PC-3 (cell line): ENCODE measurements around the gene FRMPD2. TPM values are rescaled to one million over a fixed set of nuclear protein-coding genes. Genes with fewer than 3 reads are reported as not detected.

Source experiments
- ATAC-seq: fragments of 200-7000 bp; cut with Tn5 transposase; 2 replicates; pipeline ENCODE4 v1.9.1; 2020; ENCODE audit warnings: mild to moderate bottlenecking, moderate library complexity
- BruUV-seq: library from RNA; stranded (reverse); fragments of 400-500 nt; replicated peaks from 2 replicates; lab custom pipeline; 2021; lab: Mats Ljungman, UMichigan
- CTCF ChIA-PET: fragments of 300-600 bp; sonication (Branson Sonifier 250); formaldehyde crosslinking; loops from one replicate; lab custom pipeline; 2022; ENCODE audit warnings: antibody characterized with exemption; lab: Charles Lee
- POLR2A ChIA-PET: fragments of 300-600 bp; sonication (Branson Sonifier 250); formaldehyde crosslinking; loops from one replicate; lab custom pipeline; 2022; ENCODE audit warnings: antibody characterized with exemption; ENCODE audit not compliant: unreplicated experiment; lab: Charles Lee
- DNase-seq: peaks from one replicate; pipeline ENCODE4 v3.0.0-alpha.2; 2015
- H2AFZ ChIP-seq: fragments of 300-600 bp; sonication (generic); 2 replicates; pipeline ENCODE4 v1.6.0; 2016; ENCODE audit warnings: antibody characterized with exemption, low read length
- H3F3A ChIP-seq: fragments of 300-600 bp; sonication (generic); one replicate; pipeline ENCODE4 v1.6.0; 2017; ENCODE audit warnings: antibody characterized with exemption, low read length, control low read depth, mild to moderate bottlenecking; ENCODE audit not compliant: unreplicated experiment
- H3K27ac ChIP-seq: fragments of 300-600 bp; sonication (generic); 2 replicates; pipeline ENCODE4 v1.5.1; 2016; ENCODE audit warnings: mild to moderate bottlenecking, low read length
- H3K27me3 ChIP-seq: fragments of 300-600 bp; sonication (generic); 2 replicates; pipeline ENCODE4 v1.6.1; 2016; ENCODE audit warnings: low read length, mixed read lengths
- H3K36me3 ChIP-seq: fragments of 300-600 bp; sonication (generic); 2 replicates; pipeline ENCODE4 v1.6.1; 2016; ENCODE audit warnings: low read depth, mixed run types, low read length, mixed read lengths
- H3K4me1 ChIP-seq: fragments of 300-600 bp; sonication (generic); 2 replicates; pipeline ENCODE4 v1.5.1; 2016; ENCODE audit warnings: low read length; ENCODE audit not compliant: insufficient read depth
- H3K4me2 ChIP-seq: fragments of 300-600 bp; sonication (generic); 2 replicates; pipeline ENCODE4 v1.6.0; 2016; ENCODE audit warnings: low read length
- H3K4me3 ChIP-seq: fragments of 300-600 bp; sonication (generic); 2 replicates; pipeline ENCODE4 v1.5.1; 2016; ENCODE audit warnings: mild to moderate bottlenecking, low read length, mixed read lengths
- H3K79me2 ChIP-seq: fragments of 300-600 bp; sonication (generic); 2 replicates; pipeline ENCODE4 v1.6.1; 2017; ENCODE audit warnings: low read length, mixed read lengths
- H3K9ac ChIP-seq: fragments of 300-600 bp; sonication (generic); 2 replicates; pipeline ENCODE4 v1.6.0; 2016; ENCODE audit warnings: mild to moderate bottlenecking, low read length
- H3K9me2 ChIP-seq: fragments of 300-600 bp; sonication (generic); replicated peaks from 2 replicates; pipeline ENCODE4 v1.6.1; 2016; ENCODE audit warnings: mixed run types, low read length, mixed read lengths
- H3K9me3 ChIP-seq: fragments of 300-600 bp; sonication (generic); 2 replicates; pipeline ENCODE4 v1.6.1; 2016; ENCODE audit warnings: low read length, mixed read lengths
- H4K20me1 ChIP-seq: fragments of 300-600 bp; sonication (generic); 2 replicates; pipeline ENCODE4 v1.6.1; 2016; ENCODE audit warnings: low read length, mixed read lengths
- EZH2 ChIP-seq: fragments of 300-600 bp; sonication (generic); IDR thresholded peaks from one replicate; pipeline ENCODE4 v1.6.1; 2017; ENCODE audit warnings: antibody characterized with exemption, mild to moderate bottlenecking, low read length; ENCODE audit not compliant: unreplicated experiment
- EZH2phosphoT487 ChIP-seq: fragments of 300-600 bp; sonication (generic); IDR thresholded peaks from 2 replicates; pipeline ENCODE4 v1.6.1; 2018; ENCODE audit warnings: mild to moderate bottlenecking, antibody characterized with exemption, low read length, borderline replicate concordance
- intact Hi-C: fragments of 100-400 bp; cut with micrococcal nuclease; formaldehyde crosslinking; loops from 2 replicates; pipeline ENCODE4 v1.9.0; 2023
- total RNA-seq: library from RNA; depleted of rRNA; stranded (reverse); fragments of >200 nt; gene quantifications from 2 replicates; pipeline ENCODE4 v1.2.3, GENCODE V29; 2014
- TF ChIP-seq, protein P1 (sequence below): fragments of 300-600 bp; sonication (generic); conservative IDR thresholded peaks from 2 replicates; pipeline ENCODE4 v1.5.1; 2017; ENCODE audit warnings: antibody characterized with exemption, low read depth, mild to moderate bottlenecking, low read length

Gene FRMPD2
- total RNA-seq, 1 experiment from 2014 or later: 0.11 TPM

DNA sequence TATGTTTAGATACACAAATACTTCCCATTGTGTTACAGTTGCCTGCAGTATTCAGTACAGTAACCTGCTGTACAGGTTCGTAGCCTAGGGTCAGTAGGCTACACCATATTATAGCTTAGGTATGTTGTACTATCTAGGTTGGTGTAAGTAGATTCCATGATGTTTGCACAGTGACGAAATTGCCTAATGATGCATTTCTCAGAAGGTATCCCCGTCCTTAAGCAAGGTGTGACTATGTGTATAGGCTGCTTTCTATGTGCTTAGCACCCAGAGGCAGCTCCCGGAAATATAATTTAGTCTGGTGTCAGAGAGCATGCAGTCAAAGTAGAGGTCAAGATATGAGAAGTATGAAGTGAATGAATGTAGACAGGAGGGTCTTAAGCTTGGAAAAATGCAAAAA, 41.7 kb upstream of the FRMPD2 start:
- H3K36me3 ChIP-seq: no peaks in the 10 kb centered on the region
- H3K27me3 ChIP-seq: no peaks in the 10 kb centered on the region
- H4K20me1 ChIP-seq: no peaks in the 10 kb centered on the region
- H2AFZ ChIP-seq: no peak overlapping the region
- ChIA-PET POLR2A (no interaction called here), CTCF (no interaction called here)
- no peaks in the 10 kb centered on the region for H3K9me3 ChIP-seq
- H3K9me2 ChIP-seq: no peaks in the 10 kb centered on the region
- no peak overlapping the region for H3K27ac ChIP-seq
- no peak overlapping the region for H3K4me2 ChIP-seq
- ATAC-seq (no peak), DNase-seq (no peak)
- H3K79me2 ChIP-seq: peaks cover 90% of the 10 kb centered on the region
- H3K4me3 ChIP-seq: no peak overlapping the region
- intact Hi-C loops: no loop called here
- no peak overlapping the region for H3K9ac ChIP-seq
- no TSS peak for BruUV-seq
- peaks cover 12% of the 10 kb centered on the region; the same call in 1 of the 2 replicates for H3K4me1 ChIP-seq
- H3F3A ChIP-seq: no peaks in the 10 kb centered on the region
- no peak for TF ChIP-seq EZH2phosphoT487
- TF ChIP-seq, protein P1, sequence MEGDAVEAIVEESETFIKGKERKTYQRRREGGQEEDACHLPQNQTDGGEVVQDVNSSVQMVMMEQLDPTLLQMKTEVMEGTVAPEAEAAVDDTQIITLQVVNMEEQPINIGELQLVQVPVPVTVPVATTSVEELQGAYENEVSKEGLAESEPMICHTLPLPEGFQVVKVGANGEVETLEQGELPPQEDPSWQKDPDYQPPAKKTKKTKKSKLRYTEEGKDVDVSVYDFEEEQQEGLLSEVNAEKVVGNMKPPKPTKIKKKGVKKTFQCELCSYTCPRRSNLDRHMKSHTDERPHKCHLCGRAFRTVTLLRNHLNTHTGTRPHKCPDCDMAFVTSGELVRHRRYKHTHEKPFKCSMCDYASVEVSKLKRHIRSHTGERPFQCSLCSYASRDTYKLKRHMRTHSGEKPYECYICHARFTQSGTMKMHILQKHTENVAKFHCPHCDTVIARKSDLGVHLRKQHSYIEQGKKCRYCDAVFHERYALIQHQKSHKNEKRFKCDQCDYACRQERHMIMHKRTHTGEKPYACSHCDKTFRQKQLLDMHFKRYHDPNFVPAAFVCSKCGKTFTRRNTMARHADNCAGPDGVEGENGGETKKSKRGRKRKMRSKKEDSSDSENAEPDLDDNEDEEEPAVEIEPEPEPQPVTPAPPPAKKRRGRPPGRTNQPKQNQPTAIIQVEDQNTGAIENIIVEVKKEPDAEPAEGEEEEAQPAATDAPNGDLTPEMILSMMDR: no peak
- no peak for TF ChIP-seq EZH2

DNA sequence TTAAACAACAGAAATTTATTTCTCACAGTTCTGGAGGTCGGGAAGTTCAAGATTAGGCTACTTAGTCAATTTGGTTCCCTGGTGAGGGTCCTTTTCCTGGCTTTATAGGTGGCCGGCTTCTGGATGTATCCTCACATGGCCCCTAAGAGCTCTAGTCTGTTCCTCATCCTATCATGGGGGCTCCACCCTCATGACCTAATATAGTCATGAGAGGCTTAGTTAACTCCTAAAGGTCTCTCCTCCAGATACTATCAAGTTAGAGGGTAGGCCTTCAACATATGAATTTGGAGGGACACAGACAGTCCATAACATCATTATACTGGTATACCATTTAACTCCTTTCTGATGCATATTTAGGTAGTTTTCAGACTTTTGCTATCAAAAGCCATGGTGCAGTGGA, 39.6 kb upstream of the FRMPD2 start:
- Histone ChIP-seq H3K4me2 (no peak overlapping the region), H3F3A (no peaks in the 10 kb centered on the region), H3K79me2 (peaks cover 94% of the 10 kb centered on the region), H3K9me2 (no peaks in the 10 kb centered on the region), H3K9ac (no peak overlapping the region), H3K27ac (no peak overlapping the region), H3K9me3 (no peaks in the 10 kb centered on the region), H3K27me3 (no peaks in the 10 kb centered on the region), H2AFZ (no peak overlapping the region), H3K4me3 (no peak overlapping the region), H3K36me3 (no peaks in the 10 kb centered on the region), H4K20me1 (peaks cover 4% of the 10 kb centered on the region; the same call in 1 of the 2 replicates), H3K4me1 (peaks cover 25% of the 10 kb centered on the region)
- intact Hi-C loops: no loop called here
- ChIA-PET POLR2A (no interaction called here), CTCF (no interaction called here)
- no TSS peak for BruUV-seq
- no peak for ATAC-seq
- no peak for DNase-seq
- TF ChIP-seq, protein P1: no peak
- no peak for TF ChIP-seq EZH2
- TF ChIP-seq EZH2phosphoT487: no peak

DNA sequence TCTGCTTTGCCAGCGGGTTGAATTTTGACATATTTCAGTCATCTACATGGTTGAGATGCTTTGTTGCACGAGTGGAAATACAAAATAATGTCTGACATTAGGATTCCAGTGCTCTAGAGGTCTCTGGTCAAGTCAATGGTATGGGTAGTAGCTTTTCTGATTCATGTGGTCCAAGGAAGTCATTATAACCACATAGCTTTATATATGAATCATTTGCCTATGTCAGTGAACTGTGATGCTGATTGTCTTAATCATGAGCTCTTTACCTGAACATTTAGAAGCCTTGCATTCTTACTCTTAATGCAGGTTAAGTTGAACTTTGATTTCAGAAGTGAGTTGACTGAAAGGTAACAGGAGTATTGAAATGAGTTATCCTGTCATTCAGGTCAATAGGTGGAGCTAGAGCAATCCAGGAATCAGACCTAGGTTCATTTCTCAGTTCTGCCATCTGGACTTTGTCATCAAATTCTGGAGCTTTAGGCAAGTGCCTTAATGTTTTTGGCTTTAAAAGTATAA, 35.3 kb upstream of the FRMPD2 start:
- ATAC-seq (peak; percentile 7), DNase-seq (peak; percentile 73)
- TF ChIP-seq EZH2phosphoT487: no peak
- TF ChIP-seq, protein P1: peak; percentile 54
- H3K27ac ChIP-seq: no peak overlapping the region
- no TSS peak for BruUV-seq
- H3K27me3 ChIP-seq: no peaks in the 10 kb centered on the region
- H3K9me2 ChIP-seq: no peaks in the 10 kb centered on the region
- no peak overlapping the region for H3K9ac ChIP-seq
- H3K4me1 ChIP-seq: peaks cover 38% of the 10 kb centered on the region
- H3K4me3 ChIP-seq: no peak overlapping the region
- ChIA-PET CTCF (interaction anchor here (0.7 kb wide), 1 partner anchor 197 kb away, joined by 3 read pairs; no protein-coding TSS in a partner anchor), POLR2A (no interaction called here)
- no peaks in the 10 kb centered on the region for H3K9me3 ChIP-seq
- H3K79me2 ChIP-seq: peaks cover 75% of the 10 kb centered on the region
- intact Hi-C loops: loop anchor here (5.0 kb wide), 1 partner anchor 348 kb away; no protein-coding TSS in a partner anchor
- no peaks in the 10 kb centered on the region for H3F3A ChIP-seq
- peak overlapping the region; percentile 98 for H3K4me2 ChIP-seq
- peaks cover 21% of the 10 kb centered on the region for H4K20me1 ChIP-seq
- H3K36me3 ChIP-seq: no peaks in the 10 kb centered on the region
- H2AFZ ChIP-seq: no peak overlapping the region
